SIG-M5 (cell line): ENCODE measurements around the gene CPT1B.
A peak's percentile ranks its signal among the peaks of the same experiment; 100 is the strongest.

Experiments used
- DNase-seq: peaks from one replicate; lab custom pipeline; 2025; lab: John Stamatoyannopoulos, UW

The CPT1B gene

DNA sequence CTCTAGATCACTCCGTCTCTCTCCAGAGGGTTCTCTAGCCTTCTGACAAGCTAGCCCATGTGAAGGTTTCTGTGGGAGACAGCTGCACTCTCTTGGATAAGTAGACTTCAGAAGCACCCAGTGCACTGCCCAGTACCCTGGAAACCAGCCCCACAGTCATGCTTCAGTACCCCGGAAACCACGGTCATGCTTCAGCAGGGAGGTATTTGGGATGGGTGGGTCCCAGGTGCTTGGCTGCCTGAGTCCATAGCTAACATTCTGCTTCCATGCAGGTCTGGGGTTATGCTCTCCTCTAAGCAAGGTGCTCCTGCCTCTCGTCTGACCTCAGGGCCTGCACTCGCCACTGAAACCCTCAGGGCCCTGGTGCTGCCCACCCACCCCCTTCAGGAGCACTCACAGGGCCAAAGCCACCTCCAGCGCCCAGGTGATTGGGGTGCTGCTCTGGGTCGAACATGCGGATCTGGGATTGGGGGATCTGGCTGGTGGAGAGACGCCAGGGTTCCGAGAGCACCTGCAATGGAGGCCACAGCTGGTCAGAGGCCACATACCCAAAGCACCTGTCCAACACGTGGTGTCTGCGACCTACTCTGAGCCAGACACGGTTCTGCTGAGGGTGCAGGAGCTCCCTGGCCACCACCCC is 8.2 kb downstream of the CPT1B start:
- DNase-seq, result no peak

DNA sequence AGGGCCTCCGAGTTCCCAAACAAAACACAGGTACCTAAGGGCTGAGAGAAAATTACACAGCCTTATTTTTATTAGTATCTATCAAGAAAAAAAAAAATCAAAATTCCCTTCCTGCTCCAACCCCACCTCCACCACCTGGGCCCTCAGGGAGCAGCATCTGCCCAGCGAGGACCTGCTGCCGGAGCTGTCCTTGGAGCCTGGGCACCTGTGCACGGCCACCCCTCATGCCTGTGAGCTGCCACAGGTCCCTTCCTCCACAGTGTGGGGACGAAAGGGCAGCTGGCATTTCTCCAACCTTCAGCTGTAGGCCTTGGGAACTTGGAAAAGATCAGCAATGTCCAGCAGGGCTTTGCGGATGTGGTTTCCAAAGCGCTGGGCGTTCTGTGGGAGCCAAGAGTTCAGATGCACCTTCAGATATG is 9.2 kb downstream of the CPT1B start:
- no peak for DNase-seq

DNA sequence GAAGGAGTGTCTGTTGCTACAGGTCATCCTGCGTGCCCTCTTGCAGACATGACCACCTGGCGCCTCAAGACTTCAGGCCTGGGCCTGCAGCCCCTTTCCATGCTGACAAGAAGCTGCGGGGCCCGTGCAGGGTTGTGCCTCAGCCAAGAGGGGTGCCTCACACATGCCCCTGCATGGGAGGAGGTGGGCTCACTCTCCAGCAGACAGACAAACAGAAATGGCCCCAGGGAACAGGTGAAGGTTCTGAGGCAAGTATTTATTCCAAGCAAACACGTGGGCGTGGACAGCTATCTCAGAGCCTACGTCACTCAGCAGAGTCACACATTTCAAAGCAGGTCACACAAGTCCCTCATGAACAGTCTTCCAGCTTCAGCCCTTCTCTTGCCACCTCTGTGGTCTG is 9.6 kb downstream of the CPT1B start:
- no peak for DNase-seq

DNA sequence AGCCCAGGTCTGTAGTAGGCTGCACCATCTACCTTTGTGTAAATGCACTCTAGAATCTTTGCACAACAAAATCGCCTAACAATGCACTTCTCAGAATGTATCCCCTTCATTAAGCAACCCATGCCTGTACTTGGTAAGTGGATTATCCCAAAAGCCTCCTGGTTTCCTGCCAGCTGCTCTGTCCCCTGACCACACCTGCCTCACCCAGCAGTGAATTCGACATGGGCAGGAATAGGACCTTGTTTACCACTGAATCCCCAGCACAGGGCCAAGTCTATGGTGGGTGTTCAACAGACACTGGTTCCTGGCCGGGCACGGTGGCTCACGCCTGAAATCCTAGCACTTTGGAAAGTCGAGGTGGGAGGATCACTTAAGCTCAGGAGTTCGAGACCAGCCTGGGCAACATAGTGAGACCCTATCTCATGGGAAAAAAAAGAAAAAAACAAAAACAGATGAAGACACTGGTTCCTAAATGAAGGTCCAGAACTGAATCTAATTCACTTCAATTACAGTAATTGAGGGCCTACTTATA is 10.4 kb downstream of the CPT1B start:
- no peak for DNase-seq

DNA sequence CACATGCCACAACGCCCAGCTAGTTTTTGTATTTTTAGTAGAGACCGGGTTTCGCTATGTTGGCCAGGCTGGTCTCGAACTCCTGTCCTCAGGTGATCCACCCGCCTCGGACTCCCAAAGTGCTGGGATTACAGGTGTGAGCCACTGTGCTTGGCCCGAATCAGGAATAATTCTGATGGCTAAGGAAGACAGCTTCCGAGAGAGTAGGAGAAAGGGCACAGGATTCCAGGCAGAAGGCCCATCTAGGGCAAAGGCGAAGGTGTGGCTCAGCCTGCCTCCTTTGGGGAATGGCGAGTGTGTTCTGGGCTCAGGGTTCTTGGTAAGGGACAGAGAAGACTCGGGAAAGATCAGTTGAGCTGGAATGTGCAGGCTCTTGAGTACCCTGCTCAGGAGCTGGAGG is 13.9 kb downstream of the CPT1B start:
- DNase-seq, result no peak

DNA sequence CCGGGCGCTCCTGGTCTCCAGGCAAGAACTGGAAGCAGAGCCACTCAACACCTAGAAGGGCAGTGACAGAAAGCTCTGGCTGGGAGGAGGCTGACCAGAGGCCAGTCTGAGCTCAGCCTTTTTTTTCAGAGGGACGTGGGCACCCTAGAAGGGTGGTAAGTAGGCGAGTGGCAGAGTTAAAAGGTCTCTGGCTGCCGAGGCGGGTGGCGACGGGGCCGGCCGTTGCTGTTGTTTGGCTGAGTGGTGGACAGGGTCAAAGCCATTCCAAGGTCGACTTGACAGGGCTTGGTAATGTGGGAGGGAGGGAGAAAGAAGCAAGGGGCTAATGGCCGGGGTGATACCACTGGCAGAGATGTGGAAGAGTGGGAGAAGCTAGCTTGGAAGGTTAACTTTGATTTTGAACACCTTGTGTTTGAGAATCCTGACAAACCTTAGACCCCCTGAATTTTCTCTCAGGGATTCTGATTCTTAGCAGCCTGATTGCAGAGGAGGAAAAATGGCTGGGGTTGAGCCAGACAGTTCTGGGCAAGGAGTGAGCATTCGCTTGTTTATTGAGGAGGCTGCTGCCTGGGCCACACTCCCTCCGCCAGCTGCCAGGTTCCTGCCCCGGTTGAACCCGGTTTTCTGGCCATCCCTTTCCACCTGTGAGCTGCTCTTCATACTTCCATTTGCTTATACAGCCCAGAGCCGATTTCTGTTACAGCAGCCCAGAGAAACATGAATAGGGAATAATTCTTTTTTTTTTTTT is 14.6 kb downstream of the CPT1B start:
- DNase-seq, result no peak

DNA sequence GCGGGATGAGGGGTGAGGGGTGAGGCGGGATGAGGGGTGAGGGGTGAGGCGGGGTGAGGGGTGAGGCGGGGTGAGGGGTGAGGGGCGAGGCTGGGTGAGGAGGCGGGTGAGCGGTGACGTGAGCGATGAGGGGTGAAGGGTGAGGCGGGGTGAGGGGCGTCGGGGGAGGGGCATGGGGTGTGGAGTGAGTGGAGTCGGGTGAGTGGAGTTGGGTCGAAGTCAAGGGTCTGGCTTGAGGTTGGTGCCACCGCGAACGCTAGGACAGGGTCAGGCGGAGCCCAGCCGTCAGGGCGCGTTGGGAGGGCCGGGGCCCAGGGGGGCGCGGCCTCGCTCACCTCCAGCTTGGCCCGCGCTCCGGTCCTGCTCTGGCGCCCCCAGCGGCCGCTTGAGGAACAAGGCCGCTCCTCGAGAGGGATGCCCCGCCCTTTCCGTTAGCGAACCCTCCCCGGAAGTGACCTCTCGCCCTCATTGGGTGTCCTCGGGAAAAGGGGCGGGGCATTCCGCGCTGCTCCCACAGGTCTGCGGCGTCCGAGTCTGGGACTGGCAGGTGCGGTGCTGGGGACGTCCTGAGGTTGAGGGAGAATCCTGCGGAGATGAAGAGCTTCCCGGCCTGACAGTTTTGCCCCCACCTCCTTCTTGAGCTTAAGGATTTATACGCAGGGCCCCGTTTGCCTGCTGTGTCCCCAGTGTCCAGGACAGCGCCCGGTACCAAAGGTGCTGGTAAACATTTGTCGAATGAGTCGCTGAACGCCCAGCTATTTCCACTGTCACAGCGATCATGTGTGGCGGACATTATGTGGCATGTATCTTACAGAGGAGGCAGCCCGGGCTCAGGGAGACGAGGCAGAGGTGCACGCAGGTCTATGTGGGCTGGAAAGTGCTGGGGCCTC is 15.5 kb downstream of the CPT1B start, which contains the start of gene SYCE3:
SYCE3 (minus strand) TSS at position 397 of the 890 bp plus-strand sequence. CDS start 6,514 bp downstream, outside the sequence.
- DNase-seq, result peak; percentile 20

DNA sequence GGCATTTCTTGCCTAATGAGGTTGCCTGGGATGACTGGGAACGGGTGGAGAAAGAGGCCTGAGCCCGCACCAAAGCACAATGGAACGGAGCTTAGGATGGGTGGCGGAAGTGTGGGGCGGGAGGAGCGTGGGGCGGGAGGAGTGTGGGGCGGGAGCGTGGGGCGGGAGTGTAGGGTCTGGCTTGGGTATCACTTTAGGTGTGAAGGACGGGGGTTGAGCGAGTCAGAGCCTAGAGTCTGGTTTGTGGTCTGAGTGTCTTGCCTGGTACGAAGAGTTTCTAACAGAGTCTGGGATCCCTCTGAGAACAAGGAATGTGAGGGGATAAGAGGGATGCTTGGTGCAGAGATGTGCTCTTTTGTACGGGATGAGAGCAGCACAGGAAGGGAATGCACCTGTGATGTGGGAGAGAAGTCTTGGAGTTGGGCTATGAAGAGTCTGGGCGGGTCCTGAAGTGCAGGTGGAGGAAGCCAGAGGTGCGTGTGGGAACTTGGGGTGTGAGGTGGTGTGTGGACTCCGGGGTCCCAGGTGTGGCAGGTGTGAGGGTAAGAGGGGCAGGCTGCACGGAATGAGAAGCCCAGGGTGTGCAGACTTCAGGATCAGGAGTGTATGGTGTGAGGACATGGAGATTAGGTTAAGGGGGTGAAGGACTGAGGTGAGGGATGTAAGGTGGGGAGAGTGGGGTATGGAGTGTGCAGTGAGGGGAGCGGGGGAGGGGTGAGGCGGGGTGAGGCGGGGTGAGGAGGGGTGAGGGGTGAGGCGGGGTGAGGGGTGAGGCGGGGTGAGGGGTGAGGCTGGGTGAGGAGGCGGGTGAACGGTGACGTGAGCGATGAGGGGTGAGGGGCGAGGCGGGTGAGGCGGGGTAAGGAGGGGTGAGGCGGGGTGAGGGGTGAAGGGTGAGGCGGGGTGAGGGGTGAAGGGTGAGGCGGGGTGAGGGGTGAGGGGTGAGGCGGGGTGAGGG is 16.5 kb downstream of the CPT1B start:
- DNase-seq, result no peak

DNA sequence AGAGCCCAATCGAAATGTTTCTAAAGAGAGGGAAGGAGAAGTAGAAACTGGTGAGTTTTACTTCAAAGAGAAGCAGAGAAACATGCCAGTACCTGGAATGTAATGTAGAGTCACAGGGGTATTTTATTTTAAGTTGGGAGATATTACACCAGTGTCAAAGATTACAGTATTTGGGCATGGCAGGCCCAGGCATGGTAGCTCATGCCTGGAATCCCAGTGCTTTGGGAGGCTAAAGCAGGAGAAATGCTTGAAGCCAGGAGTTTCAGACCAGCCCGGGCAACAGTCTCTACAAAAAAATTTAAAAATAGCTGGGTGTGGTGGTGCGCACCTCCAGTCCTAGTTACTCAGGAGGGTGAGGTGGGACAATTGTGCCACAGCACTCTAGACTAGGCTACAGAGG is 18.2 kb downstream of the CPT1B start:
- no peak for DNase-seq

DNA sequence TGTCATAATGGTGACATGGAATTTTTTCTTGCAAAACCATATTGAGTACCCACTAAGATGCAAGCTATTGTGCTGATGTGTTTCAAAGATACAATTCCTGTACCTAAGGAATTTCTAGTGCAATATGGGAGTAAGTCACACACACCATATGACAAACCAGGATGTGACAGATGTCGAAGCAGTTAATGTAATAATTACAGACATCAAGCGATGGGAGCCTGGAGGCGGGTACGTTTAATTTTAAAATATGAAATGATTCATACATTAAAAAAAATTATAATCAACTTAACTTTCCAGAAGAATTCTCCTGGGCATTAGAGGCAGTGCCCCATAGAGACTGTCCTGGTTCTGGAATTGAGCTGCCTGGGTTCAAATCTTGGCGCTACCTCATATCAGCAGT is 21.5 kb downstream of the CPT1B start:
- no peak for DNase-seq

DNA sequence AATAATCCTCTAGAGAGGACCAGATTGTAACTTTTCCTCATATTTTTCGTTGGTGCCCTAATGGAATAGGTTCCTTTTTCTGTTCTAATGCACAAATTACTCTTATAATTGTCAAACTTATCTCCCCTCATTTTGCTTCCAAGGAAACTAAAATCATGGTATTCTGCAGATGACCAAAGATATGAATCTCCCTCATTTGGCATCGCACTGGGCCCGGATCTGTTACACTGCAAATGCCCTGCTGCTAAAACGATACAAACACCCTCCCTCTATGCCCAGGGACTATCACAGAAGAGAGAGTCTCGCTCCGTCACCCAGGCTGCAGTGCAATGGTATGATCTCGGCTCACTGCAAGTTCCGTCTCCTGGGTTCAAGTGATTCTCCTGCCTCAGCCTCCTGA is 24.9 kb downstream of the CPT1B start:
- DNase-seq, result no peak

DNA sequence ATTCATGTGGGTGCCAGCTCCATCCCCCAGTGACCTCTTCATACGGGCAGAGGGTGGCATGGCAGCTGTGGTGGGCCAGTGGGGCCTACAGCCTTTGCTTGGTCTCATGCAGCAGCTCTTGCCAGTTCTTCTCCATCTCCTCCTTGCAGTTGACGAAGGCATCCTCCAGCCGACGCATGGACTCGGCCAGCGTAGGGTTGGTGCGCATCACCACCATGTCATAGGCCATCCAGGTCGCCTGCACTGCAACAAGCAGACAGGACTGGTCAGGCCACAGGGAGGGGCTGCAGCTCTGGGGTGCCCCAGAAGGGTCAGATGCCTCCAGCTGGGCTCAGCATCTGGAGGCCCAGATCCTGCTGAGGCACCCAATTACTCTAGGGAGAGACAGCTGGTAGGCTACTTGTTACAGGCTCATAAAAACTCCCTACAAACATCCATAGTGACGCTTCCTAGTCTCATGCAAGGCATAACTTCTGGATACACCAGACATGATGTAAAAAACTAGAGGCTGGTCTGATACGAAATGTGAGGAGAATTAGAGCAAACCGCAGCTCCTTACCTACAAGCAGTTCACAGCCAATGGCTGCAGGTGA is 27.0 kb downstream of the CPT1B start:
- no peak for DNase-seq

DNA sequence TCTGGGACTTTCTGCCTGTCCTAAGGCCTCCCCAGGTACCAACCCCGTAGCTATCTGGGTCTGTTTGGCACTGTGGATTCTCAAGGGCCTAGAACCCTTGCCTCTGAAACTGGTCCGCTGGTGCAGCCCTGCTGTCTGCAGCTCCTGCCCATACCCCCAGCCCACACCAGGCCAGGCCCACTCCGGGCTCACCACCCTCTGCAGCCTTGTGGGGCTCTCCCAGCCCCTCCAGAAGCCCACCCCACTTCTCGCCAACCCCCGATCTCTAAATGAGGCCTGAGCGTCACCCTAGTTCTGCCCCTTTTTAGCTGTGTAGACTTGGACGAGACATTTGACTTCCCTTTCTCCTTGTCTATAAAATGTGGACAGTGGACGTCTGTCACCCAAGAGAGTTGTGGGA is 27.8 kb downstream of the CPT1B start:
- no peak for DNase-seq

DNA sequence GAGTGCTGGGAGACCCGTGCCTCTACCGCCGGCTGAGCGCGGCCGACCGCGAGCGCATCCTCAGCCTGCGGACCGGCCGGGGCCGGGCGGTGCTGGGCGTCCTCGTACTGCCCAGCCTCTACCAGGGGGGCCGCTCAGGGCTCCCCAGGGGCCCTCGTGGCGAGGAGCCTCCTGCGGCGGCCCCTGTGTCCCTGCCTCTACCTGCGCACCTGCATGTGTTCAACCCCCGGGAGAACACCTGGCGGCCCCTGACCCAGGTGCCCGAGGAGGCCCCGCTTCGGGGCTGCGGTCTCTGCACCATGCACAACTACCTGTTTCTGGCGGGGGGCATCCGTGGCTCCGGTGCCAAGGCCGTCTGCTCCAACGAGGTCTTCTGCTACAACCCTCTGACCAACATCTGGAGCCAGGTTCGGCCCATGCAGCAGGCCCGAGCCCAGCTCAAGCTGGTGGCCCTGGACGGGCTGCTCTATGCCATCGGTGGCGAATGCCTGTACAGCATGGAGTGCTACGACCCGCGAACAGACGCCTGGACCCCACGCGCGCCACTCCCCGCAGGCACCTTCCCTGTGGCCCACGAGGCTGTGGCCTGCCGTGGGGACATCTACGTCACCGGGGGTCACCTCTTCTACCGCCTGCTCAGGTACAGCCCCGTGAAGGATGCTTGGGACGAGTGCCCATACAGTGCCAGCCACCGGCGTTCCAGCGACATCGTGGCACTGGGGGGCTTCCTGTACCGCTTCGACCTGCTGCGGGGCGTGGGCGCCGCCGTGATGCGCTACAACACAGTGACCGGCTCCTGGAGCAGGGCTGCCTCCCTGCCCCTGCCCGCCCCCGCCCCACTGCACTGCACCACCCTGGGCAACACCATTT is 29.1 kb downstream of the CPT1B start:
- DNase-seq, result no peak

DNA sequence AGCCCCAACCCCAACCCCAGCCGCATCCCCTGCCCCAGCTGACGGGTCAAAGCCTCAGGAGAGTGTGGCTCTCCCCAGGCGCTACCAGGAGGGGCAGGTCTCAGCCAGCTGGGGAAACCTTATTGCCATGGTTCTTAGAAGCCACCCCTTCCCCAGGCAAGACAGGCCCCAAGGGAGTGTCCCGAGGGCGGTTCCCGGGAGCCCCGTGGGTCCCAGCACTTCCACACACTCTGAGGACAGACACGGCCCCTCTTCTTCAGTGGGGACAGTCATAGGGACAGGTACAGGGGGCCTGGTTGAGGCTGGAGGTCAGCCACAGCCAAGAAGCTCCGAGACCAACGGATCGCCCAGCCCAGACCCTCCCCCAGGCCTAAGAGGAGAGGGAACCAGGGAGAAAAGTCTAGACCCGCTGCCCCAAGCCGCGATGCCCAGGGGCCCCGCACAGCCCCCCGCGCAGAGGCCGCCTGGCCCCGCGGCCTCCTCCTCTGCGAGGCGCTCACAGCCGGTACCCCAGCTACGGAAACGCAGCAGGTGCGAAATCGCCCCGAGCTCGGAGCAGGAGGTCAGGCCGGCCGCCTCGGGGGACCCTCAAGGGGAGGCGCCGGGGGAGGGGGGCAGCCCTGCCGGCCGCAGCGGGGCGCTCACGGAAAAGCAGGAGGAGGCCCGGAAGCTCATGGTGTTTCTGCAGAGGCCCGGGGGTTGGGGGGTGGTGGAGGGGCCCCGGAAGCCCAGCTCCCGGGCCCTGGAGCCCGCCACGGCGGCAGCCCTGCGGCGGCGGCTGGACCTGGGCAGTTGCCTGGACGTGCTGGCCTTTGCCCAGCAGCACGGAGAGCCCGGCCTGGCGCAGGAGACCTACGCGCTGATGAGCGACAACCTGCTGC is 29.9 kb downstream of the CPT1B start:
- no peak for DNase-seq

DNA sequence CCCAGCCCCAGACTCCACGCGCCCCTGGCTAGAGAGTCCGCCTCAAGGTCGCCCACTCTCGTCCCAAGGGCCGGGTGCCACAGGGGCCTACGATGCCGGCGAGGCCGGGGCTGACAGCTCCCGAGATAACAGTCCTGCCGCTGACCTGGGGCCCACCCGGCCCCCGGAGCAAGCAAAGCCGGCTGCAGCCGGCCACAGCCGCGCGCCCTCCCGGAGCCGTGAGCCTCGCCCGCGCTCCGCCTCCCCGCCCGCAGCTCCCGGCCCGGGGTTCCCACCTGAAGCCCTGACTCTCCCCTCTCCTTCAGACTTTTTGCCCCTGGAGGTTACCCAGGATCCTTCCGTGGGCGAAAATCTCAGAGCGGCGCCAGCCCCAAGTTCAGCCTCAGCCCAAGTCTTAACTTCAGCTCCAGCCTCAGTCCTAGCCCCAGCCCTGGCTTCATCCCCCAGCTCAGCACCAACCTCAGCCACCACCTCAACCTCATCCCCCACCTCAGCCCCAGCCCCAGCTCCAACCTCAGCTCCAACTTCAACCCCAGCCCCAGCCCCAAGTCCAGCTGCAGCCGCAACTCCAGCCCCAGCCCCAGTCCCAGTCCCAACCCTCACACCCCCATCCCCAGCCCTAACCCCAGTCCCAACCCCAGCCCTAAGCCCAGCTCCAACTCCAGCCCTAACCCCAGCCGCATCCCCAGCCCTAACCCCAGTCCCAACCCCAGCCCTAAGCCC is 30.8 kb downstream of the CPT1B start:
- no peak for DNase-seq

DNA sequence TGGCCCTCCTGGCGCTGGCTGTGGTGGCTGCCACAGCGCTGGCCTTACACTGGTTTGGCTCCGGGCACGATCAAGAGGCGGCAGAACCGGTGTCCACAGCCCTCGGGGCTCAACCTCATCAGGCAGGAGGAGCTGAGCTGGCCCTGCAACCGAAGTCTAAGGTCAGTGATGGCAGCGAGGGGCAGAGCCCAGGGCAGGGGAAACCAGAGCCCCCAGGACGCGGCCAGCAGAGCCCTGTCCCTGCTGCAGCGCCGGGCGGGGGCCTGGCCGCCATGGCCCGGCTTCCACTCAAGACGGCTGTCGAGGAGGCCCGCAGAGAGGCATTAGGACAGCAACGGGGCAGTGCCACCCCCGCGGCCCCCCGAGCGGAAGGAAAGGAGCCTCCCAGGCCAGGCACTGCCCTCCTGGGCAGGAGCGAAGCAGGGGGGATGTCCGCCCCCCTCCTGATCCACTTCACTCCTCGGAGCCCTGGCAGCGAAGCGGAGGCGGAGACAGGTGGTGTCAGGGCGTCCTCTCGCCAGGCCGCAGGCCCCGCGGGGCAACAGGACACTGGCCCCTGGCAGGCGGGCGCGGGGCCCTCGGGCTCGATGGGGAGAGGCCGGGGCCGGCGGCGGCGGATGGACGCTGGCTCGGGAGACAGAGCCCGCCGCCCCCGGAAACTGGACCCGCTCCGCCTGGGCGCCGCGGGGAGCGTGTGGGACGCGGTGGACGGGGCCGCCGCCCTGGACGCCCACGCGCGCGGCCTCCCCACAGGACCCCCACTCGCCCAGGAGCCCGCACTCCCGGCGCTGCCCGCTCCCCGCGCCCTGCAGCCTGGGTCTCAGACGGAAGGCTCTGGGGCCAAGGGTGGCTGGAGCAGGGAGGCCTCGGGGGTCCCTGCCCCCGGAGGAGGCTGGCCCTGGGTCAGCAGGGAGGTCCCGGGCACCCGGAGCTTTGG is 31.6 kb downstream of the CPT1B start:
- DNase-seq, result no peak
